GM19468 (cell line): Measurements from ENCODE around the gene PLEKHM3.
"Not testable (repeated sequence)": the region's sequence is repeated elsewhere in the genome, so short reads cannot be mapped to it uniquely, and the experiment has no call there.

Source experiments
- ATAC-seq: cut with Tn5 transposase; IDR thresholded peaks from one replicate; pipeline ENCODE4 v1.9.1; 2021; ENCODE audit warnings: mild to moderate bottlenecking, moderate library complexity, moderate number of reproducible peaks; ENCODE audit not compliant: unreplicated experiment; ENCODE audit errors: extremely low read depth

The PLEKHM3 gene

DNA sequence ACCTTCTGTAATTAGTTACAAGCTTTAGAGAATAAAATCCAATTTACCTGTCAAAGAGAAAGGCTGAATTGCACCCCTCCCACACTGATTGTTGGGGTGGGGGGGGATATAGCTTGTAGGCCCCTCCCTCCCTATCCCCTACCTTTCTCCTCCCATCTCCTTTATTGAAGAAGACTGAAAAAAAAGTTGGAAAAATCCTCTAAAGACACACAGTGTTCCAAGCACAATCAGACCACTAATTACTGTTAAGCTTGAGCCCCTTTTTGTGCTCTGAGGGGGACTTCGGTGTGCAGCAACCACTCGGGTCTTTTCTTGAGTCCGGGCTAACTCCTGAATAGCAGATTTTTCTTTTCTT, 212.6 kb downstream of the PLEKHM3 start:
- ATAC-seq, result no peak

DNA sequence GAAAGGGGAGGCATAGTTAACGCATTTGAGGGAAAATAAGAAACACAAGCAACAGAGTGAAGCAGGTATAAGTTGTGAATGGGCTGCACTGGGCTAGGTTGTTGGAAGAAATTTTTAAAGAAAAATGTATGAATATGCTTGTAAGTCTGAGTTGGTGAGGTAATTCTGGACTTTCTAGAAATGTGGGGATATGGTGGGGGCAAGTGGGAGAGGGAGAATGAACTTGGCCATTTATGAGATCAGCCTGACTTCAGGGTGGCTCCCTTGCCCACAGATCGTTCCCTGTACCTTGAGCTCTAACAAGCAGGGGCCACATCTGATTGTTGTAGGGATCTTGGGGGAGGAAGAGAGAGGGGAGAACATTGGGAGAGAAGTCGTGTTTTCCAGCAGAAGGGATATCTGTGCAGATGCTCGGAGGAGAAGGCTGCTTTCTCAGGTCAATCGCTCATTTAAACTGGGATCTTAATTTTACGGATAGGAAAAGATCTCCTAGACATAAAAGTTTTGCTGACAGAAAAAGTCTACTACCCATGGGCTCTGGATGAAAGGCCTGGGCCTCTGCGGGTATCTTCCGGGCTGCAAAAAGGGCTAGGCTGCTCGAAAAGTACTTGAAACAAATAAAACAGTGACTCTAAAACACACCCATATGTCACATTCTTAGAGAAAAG, 213.1 kb downstream of the PLEKHM3 start:
- no peak for ATAC-seq

DNA sequence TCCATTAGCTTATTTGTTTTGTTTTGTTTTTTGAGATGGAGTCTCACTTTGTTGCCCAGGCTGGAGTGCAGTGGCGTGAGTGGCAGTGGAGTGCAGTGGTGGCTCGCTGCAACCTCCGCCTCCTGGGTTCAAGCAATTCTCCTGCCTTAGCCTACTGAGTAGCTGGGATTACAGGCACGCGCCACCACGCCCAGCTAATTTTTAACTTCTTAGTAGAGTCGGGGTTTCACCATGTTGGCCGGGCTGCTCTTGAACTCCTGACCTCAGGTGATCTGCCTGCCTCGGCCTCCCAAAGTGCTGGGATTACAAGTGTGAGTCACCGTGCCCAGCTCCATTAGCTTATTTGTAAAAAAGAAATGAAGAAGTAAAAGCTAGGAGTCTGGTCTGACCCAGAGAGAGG, 213.7 kb downstream of the PLEKHM3 start:
- not testable (repeated sequence) for ATAC-seq

DNA sequence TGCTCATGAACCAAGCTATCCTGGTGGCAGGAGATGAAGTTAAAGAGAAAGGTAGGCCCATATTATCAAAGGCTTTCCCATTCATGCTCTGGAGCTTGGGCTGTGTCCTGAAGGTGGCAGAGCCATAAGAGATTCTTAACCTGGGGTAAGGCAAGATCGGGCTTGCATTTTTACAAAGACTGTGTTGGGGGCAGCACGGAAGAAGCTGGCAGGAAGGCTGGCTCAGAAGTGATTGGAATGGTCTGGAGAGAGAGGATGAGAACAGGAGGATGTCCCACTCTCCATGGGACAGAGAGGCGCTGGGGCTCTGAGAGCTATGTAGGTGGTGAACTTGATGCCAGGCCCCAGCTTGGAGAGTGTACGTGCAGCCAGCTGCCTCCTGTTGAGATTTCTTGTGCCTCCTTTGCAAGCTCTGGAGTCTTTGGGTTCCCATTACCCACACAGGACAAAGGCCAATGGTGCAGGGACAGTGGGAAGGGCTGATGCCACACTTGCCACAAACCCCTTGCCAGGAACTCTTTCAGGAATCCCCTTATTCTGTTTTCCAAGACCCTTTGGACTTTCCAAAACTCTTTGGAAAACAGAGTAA, 215.0 kb downstream of the PLEKHM3 start:
- no peak for ATAC-seq

DNA sequence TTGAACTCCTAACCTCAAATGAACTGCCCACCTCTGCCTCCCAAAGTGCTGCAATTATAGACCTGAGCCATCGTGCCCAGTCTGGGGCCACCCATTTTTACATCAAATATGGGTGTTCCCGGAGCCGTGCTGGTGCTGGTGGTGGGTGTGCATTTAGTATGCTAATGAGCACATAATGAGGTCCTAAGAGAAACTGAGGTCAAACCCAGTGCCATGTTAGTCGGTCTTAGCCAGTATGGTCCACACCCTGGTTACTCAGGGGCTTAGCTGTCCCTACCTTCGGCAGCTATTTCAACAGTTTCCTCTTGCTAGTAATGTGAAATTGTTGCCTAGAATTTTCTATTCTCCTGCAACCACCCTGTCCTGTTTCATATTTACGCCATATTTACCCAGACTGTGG, 217.2 kb downstream of the PLEKHM3 start:
- ATAC-seq, result no peak

DNA sequence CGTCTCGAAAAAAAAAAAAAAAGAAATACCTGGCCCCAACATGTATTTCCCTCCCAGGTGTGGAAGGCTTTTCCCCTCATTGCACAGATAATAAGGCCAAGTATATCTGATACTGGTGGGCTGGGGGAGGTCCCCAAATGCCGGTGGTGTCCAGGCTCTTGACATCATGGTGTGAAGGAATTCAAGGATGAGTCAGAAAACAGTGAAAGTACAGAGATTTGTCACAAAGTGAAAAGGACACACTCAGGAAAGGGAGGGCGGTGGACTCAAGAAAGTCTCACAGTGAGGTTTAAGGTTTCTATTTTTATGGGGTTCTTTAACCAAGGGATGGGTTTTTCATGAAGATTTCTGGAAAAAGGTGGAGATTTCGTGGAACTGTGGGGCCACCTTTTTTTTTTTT, 217.8 kb downstream of the PLEKHM3 start:
- no peak for ATAC-seq

DNA sequence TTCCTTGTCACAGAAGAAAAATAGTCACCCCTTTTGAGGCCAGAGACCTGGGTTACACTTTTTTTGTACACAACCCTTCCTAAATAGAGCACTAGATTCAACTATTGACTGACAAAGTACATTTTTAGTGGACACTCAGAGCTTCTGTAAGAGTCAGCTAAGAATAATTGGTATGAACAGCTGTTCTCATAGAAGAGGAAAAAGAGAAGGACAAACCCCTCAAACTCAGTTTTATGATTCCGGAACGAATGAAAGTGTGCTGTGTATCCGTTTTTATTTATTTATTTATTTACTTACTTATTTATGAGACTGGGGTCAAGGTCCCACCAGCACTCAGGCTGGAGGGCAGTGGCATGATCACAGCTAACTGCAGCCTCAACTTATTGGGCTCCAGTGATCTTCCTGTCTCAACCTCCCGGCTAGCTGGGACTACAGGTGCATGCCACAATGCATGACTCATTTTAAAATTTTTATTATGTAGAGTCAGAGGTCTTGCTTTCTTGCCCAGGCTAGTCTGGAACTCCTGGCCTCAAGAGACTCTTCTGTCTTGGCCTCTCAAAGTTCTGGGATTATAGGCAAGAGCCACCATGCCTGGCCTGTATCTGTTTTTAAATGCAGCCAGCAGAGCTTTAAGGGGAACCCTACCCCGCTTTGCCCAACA, 219.6 kb downstream of the PLEKHM3 start:
- ATAC-seq, result no peak

DNA sequence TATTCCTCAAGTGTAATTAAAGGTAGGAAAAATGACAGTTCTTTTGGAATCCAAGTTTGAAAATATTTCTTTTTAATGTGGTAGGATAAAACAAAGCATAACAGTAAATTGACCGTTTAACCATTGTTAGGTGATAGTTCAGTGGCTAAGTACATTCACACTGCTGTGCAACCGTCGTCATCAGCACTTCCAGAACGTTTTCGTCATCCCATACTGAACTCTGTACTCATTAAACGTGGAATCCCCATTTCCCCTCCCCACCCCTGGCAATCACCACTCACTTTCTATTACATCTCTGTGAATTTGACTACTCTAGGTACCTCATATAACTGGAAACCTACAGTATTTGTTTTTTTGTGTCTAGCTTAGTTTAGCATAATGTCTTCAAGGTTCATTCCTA, 222.7 kb downstream of the PLEKHM3 start:
- no peak for ATAC-seq

DNA sequence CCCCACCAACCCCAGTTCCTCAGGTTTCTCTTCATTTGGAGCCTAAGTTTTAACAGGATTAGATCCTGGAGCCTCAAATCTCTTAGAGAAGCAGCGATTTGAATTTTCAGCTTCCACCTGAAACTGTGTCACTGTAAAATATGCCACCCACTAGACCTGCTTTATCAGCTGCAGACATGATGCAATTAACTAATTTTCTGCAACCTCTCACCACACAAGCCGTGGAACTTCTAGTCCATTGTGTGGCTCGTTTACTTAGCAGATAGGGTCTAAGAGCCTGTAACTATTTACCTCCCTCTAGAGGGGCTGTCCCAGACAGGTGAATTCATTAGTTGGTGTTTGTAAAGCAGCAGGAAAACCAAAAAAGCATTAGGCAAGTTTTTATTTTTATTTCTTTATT, 224.1 kb downstream of the PLEKHM3 start:
- no peak for ATAC-seq

DNA sequence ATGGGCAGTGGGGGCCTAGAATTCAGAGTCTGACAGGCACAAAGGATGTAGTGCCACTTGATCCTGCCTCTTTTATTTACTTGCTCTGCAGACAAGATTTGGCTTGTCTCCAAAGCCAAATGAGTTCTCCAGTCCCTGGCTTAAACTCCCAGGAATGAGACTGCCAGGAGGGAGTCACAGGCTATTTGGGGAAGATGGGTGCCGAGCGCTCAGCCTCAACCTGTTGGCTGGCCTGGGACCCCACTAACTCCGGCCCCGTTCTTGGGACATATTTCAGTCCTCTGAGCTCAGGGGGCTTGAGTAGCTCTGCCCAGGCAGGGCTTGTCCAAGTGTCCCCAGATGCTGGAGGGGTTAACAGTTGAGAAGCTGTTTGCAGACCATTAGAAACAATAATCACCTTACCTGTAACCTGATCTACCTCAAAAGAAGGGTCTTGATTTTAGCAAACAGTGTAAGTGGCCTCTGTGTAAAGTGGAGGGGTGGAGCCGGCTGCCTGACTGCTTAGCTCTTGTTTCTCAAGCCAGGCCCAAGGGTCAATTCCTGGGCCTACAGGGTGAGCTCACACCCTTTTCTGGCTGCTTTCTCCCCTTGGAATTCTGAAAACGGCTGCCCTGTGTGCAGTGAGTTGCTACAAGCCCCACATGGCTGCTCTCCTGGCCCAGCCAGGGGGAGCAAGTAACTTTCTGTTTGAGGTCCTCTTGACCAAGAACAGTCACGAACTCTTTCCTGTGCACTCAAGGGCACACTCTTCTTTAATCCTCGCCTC, 228.6 kb downstream of the PLEKHM3 start:
- ATAC-seq, result no peak

DNA sequence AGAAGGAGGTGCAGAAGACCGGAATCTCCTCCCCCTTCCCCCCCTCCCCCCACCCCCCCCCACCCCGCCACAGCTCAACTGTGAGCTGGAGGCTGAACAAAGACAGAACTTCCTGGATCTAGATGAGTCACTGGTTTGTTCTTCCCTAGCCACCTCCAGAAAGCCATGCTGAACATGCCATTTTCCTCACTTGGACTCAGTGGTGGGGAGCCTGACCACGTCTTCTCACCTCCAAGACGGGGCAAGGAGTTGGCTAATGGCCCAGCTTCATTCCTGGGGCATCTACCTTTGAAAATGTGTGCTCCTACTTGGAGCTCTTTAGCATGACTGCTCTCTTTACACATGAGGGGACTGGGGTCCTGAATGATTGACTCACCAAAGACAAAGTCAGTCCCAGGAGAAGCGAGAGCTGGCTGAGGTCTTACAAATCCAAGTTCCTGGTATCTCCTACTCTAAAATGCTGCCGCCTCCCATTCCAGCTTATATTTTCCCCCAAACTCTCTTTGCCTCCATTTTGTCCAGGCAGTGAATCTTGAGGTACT, 233.0 kb downstream of the PLEKHM3 start:
- no peak for ATAC-seq

DNA sequence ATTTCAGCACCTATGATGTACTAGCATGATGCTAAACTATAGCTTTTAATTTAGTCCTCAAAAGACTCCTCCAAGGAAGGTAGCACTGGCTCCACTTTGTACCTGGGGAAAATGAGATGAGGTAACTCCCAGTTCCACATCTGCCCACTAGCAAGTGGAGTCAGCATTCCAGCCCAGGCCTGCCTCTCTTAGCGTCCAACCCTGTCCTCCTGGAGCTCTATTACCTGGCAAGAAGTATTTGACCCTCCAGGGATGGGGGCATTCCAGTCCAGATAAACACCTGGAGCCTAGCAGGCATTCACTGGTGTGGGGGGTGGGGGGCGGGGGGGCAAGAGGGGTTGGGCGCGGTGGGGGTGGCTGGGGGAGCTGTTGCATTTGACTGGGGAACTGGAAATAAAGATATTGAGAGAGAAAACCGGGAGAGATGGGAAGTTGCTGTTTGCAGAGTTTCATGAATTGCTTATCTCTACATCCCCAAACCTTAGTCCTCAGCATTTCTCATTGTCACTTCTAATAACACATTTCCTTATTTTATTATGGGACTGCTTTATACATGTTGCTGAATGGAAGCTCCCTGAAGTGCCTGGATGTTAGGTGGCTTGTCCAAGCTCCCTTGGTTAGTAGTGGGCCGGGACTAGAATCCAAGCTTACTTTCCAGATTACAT, 233.6 kb downstream of the PLEKHM3 start:
- no peak for ATAC-seq

DNA sequence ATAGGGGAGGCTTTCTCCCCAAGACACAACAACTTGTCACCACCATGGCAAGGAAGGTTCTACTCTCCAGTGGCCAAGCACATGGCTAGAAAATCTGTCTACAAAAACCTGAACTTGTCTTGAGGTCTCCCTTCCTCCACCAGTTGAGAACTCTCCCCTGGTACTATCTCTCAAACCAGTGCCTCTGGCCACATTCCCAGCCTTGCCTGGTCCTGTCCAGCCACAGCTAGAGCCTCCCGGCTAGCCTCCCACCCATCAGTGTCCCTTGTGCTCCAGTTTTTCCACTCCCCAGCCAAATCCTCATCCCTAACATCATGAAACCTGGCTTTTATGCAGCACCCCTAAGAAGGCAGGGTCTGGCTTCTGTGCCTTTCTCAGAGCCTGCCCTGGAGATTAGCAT, 234.4 kb downstream of the PLEKHM3 start:
- ATAC-seq, result no peak

DNA sequence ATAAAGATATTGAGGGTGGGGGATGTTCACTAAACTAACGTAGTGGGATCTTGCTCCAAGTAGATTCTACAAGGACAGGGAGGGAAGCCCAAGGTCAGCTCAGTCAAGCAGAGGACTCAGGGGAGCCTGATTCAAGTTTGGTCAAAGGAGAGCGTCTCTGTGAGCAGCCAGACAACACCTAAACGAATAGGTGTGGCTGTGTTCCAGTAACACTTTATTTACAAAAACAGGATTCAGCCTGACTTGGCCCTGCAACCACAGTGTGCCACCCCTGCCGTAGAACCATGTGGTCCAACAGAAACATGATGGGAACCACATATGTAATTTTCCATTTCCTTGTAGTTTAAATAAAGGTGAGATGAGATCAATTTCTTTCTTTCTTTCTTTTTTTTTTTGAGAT, 237.5 kb downstream of the PLEKHM3 start:
- no peak for ATAC-seq

DNA sequence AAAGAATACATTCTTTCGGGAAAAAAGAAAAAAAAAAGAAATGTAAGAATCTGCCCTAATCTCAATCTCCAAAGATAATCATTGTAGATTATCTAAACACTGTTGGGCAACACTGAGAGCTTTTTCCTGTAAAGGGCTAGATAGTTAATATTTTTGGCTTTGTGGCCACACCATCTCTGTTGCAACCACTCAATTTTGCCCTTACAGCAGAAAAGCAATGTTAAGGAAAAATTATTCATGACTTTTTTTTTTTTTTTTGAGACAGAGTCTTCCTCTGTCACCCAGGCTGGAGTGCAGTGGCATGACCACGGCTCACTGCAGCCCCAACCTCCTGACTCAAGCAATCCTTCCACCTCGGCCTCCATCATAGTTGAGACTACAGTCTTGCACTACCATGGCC, 238.3 kb downstream of the PLEKHM3 start:
- ATAC-seq, result no peak

DNA sequence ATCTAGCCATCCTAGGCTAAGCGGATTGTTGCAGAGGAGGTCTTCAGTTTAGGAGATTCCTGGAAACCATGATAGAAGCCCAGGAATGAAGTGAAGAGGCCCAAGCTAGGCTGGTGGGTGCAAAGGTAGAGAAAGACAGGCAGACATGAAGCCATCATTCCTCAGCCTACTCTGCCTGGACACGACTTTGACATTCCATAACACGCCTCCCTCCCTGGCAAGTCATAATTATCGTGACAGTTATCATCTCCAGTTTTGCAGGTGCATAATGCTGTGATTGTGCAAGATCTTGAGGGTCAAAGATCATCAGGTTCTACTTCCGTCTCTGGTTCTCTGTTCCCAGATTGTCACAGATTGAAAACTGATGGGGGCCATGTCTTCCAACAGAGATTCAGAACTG, 240.4 kb downstream of the PLEKHM3 start:
- ATAC-seq, result no peak

DNA sequence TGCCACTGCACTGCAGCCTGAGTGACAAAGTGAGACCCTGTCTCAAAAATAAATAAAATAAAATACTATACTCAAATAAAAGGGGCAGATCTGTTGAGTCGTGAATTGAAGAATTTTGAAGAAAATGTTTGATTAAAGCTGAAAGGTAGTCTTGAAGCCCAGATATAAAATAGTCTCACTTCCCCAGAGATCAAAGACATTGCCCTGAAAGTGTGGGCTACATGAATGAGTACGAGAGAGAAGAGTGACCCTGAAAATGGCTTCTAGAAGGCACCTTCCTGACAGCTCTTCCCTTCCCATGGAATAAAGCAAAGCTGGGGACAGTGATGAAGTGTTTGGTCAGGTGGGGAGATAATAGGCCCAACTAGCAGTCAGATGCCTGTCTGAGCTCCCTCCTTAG, 241.8 kb downstream of the PLEKHM3 start:
- ATAC-seq, result no peak

DNA sequence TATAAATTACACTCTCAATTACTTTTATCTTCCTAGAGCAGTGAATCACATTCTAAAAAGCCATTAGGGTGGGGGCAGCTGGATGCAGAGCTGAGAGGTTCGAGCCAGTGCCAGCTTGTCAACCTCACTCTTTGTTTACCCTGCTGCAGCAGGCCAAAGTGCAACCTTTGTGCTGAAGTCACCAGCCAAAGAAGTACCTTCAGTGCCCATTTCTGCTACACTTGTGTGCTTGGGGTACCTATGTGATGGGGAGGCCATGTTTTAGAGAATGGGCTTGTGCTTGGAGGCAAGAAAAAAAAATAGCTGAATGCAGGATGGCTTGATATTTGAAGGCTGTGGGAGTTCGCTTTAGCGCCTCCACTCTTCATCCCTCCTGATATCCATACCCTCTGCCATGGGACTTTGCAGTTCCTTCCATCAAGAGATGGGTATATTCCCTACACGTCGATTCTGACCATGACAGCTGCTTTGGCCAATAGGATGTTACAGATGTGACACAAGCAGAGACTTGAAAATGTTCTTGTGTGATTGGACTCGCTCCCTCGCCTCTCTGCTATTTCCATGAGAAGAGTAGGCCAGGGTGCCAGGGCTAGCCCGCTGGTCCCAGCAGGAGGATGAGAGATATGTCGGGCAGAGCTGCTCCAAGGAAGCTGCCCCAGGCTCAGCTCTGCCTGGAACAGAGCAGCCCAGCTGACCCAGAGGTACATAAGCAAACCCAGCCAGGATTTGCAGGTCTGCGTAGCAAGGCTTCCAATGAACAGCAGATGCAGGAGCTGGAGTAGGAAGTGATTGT, 242.9 kb downstream of the PLEKHM3 start:
- ATAC-seq, result no peak

DNA sequence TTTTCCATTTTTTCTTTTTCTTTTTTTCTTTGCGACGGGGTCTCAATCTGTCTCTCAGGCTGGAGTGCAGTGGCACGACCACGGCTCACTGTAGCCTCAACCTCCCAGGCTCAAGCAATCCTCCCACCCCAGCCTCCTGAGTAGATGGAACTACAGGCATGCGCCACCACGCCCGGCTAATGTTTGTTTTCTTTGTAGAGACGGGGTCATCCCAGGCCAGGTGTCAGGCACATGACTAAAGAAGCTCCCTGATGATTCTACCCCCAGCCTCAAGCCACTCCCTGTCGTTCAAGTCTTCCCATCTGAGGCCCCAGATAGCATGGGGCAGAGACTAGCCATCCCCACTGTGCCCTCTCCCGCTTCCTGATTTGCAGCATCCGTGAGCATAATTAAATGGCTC, 245.8 kb downstream of the PLEKHM3 start:
- no peak for ATAC-seq
